Astrocyte of the cerebellum (primary cell): ENCODE results near the gene LYST.
"Not testable (repeated sequence)": the region's sequence is repeated elsewhere in the genome, so short reads cannot be mapped to it uniquely, and the experiment has no call there.

Source experiments
- DNase-seq: peaks from one replicate; pipeline ENCODE4 v3.0.0-alpha.2; 2011; ENCODE audit warnings: low read depth
- H3K4me3 ChIP-seq: 2 replicates; pipeline ENCODE4 v1.5.1; 2011; ENCODE audit warnings: mild to moderate bottlenecking, low read depth, low read length, moderate library complexity
- in situ Hi-C: cut with HindIII; loops from 2 replicates; pipeline ENCODE4 v1.10.0; 2017; ENCODE audit warnings: low sequenced_read_pairs
- TF ChIP-seq, protein P1 (sequence below): IDR thresholded peaks from 2 replicates; pipeline ENCODE4 v1.5.1; 2012; ENCODE audit warnings: low read length, low read depth, moderate library complexity, mild to moderate bottlenecking; ENCODE audit errors: missing control alignments

LYST gene

DNA sequence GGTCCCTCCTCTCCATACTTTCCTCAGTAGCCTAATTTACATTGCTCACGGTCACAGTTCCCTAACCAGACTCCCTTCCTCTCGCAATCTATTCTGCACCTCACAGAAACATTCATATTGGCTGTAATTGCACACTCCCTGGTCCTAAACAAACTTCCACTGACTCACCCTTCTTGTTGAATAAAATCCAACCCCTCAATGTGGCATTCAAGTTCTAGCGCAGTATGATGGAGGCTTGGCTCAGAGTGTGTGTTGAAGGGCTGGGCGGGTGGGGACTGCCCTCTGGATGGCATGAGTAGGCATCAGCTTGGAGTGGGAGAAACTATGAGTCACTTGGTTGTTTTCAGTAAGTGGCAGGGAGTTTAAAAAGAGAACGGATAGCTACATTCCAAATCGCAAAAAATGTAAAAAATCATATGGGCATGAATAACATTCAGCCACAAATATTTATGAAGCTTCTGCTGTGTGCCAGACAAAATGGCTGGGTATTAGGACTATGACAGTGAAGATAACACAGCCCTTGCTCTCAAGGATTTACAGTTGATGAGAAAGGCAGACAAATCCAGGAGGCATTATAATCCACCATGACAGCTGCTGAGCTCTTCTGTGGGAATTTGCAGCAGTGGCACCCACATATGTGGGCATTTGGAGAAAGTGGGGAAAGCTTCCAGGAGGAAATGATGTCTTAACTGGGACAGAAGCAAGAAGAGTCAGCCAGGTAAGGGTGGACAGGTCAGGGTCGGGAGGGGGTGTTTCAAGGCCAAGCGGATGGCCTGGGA is 42.2 kb upstream of the LYST start:
- in situ Hi-C loops: no loop called here
- peak; percentile 54 for DNase-seq
- H3K4me3 ChIP-seq: no peak overlapping the region
- TF ChIP-seq, protein P1, sequence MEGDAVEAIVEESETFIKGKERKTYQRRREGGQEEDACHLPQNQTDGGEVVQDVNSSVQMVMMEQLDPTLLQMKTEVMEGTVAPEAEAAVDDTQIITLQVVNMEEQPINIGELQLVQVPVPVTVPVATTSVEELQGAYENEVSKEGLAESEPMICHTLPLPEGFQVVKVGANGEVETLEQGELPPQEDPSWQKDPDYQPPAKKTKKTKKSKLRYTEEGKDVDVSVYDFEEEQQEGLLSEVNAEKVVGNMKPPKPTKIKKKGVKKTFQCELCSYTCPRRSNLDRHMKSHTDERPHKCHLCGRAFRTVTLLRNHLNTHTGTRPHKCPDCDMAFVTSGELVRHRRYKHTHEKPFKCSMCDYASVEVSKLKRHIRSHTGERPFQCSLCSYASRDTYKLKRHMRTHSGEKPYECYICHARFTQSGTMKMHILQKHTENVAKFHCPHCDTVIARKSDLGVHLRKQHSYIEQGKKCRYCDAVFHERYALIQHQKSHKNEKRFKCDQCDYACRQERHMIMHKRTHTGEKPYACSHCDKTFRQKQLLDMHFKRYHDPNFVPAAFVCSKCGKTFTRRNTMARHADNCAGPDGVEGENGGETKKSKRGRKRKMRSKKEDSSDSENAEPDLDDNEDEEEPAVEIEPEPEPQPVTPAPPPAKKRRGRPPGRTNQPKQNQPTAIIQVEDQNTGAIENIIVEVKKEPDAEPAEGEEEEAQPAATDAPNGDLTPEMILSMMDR: no peak

DNA sequence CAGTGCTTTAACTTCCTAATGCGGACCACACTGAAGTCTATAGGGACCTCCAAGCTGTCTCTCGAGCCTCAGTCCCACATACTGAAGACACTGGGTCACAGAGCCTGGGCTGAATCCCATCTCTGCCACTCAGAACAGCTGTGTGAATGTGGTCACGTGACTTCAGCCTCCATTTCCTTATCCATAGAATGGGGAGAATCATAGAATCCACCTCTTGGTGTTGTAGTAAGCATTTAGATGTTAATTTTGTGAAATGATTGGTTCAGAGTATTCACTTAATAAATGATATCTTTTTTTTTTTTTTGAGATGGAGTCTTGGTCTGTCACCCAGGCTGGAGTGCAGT is 41.2 kb upstream of the LYST start:
- no peak overlapping the region for H3K4me3 ChIP-seq
- no peak for DNase-seq
- TF ChIP-seq, protein P1: no peak
- in situ Hi-C loops: no loop called here

DNA sequence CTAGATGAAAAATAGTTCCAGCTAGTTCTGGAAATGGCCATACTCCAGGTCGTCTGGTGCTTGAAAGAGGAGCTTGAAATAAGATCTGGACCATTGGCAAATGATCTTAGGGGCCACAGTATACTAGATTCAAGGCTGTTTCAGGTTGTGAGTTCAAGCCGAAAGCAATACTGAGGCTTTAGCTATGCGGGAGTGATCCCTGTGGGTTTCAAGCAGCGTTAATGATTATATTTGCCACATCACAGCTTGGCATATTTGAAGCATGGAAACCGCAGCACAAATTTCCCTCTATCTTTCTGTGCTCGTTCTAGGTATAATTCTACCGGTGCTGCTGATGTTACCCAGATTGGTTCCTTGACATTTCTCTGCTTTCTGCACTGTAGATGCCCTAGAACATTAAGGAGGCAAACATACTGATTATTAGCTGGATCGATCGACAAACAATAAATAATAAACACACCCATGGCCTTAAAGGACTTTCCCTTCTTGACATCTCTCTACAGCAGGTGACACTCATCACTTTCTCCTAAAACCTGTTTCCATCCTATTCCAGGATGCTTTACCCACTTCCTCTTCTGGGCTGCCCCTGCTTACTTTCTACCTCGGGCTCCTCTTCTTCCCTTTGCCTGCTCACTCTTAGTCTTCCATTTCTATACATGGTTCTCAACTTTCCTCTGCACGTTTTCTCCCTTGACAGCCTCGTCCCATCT is 40.6 kb upstream of the LYST start:
- DNase-seq: no peak
- TF ChIP-seq, protein P1: no peak
- no peak overlapping the region for H3K4me3 ChIP-seq
- in situ Hi-C loops: no loop called here

DNA sequence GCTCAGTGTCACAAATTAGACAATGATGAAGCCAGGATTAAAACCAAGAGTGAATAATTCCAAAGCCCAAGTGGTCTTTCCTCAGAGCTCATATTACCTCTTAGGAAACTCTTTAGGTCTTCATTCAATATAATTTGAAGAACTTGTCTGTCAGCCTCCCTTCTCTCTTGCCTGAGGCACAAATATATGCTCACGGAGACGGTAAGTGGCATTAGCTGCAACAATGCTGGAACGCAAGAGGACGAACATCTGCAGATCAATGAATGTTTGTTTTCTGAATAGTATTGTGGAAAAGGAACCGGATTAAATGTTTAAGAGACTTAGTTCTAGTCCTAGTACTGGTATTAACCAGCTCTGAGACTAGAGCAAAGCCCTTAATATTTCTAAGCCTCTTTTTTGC is 39.7 kb upstream of the LYST start:
- TF ChIP-seq, protein P1: no peak
- in situ Hi-C loops: no loop called here
- no peak overlapping the region for H3K4me3 ChIP-seq
- no peak for DNase-seq

DNA sequence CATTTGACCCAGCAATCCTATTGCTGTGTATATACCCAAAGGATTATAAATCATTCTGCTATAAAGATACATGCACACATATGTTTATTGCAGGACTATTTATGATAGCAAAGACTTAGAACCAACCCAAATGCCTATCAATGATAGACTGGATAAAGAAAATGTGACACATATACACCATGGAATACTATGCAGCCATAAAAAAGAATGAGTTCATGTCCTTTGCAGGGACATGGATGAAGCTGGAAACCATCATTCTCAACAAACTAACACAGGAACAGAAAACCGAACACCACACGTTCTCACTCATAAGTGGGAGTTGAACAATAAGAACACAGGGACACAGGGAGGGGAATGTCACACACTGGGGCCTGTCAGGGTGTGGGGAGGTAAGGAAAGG is 37.1 kb upstream of the LYST start:
- in situ Hi-C loops, DNase-seq, H3K4me3 ChIP-seq: not testable (repeated sequence)

DNA sequence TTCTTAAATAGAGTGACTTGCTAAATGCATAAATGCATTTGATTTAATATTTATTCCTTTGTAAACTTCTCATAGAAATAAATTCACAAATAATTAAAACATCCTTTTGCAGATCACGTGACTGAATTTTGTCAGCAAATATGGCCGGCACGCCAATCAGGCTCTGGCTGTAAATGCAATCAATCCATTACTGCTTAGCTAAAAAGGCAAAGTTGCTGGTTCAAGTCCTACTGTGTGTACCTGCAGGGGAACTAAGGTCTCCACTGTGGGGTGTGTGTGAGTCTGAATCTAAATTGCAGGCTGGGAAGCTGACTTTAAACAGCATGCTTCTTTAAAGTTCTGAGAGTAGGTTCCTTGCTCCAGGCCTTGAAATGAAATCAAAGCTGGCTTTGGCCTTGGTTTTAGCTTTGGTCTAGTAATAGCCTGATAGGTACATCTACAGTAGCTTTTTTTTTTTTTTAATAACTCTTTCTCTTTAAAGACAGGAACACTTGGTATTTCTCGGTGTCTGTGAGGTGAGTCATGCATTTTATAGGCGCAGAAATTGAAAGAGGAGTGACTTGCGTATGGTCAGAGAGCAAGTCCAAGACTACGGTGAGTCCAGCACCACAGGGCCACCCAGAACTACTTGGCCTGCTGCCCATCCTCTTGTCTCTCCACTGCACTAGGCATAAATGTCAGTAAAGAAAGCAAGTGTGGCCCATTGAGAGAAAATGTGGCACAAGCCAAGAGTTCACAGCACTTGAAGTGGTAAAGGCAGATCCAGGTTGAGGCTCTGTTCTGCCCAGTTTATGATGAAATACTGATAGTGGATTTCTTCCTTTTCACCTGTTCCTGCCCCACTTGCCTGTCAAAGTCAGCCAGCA is 36.2 kb upstream of the LYST start:
- DNase-seq: peak; percentile 68
- in situ Hi-C loops: no loop called here
- H3K4me3 ChIP-seq: no peak overlapping the region
- TF ChIP-seq, protein P1: no peak
